ENCODE data around the gene C11orf58. TPM values are rescaled to one million over a fixed set of nuclear protein-coding genes. Genes with fewer than 3 reads are reported as not detected.

C11orf58 gene
- total RNA-seq, 2 donors from 2014 or later: 162 to 183 TPM

DNA sequence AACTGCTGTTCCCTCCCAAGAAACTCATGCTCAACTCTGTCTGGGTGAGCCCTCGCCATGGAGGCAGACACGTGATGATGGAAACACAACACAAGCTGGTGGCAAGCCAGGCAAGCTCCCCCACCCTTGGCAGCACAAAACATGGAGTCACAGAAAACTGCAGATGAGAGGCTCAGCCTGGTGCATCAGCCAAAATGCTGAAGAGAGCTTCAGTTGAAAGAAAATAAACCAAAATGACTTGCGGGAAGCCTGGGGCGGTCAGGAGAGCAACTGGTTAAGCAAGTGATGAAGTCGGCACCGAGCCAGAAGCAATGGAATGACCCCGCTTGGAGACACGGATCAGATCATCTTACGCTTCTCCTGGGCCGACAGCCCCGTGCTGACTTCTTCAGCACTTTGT, 68.3 kb downstream of the C11orf58 start:
- no peak overlapping the region for H3K27ac ChIP-seq (ENCODE audit: low read depth, low read length)
- Mint-ChIP-seq H3K27ac (no peak overlapping the region), H3K36me3 (ENCODE audit: low read depth) (peaks cover 7% of the 10 kb centered on the region), H3K9me3 (no peaks in the 10 kb centered on the region), H3K4me3 (no peak overlapping the region), H3K27me3 (ENCODE audit: insufficient read depth) (no peaks in the 10 kb centered on the region), H3K4me1 (peaks cover 22% of the 10 kb centered on the region)
- no peak overlapping the region for H3K9ac ChIP-seq (ENCODE audit: extremely low read depth, low read length, poor library complexity, severe bottlenecking)
- no peak for DNase-seq
- H3K4me1 ChIP-seq (ENCODE audit: control insufficient read depth, insufficient read depth, low read length): peaks cover 2% of the 10 kb centered on the region
- no peak overlapping the region for H3K4me3 ChIP-seq (ENCODE audit: low read length)
- TF ChIP-seq, protein P1, sequence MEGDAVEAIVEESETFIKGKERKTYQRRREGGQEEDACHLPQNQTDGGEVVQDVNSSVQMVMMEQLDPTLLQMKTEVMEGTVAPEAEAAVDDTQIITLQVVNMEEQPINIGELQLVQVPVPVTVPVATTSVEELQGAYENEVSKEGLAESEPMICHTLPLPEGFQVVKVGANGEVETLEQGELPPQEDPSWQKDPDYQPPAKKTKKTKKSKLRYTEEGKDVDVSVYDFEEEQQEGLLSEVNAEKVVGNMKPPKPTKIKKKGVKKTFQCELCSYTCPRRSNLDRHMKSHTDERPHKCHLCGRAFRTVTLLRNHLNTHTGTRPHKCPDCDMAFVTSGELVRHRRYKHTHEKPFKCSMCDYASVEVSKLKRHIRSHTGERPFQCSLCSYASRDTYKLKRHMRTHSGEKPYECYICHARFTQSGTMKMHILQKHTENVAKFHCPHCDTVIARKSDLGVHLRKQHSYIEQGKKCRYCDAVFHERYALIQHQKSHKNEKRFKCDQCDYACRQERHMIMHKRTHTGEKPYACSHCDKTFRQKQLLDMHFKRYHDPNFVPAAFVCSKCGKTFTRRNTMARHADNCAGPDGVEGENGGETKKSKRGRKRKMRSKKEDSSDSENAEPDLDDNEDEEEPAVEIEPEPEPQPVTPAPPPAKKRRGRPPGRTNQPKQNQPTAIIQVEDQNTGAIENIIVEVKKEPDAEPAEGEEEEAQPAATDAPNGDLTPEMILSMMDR (conservative IDR thresholded peaks at IDR 0.05): no peak
- H3K9me3 ChIP-seq (ENCODE audit: control insufficient read depth, low read length): no peaks in the 10 kb centered on the region
- no peaks in the 10 kb centered on the region for H3K27me3 ChIP-seq (ENCODE audit: control insufficient read depth, insufficient read depth, low read length, poor library complexity, severe bottlenecking)
- H3K36me3 ChIP-seq (ENCODE audit: control insufficient read depth, insufficient read depth, low read length): peaks cover 27% of the 10 kb centered on the region
- 89 to 91% methylated on average over 11 of the region's 11 CpGs for WGBS, 2 experiments (ENCODE audit: insufficient coverage in 1 of 2, insufficient read length in 1 of 2)

DNA sequence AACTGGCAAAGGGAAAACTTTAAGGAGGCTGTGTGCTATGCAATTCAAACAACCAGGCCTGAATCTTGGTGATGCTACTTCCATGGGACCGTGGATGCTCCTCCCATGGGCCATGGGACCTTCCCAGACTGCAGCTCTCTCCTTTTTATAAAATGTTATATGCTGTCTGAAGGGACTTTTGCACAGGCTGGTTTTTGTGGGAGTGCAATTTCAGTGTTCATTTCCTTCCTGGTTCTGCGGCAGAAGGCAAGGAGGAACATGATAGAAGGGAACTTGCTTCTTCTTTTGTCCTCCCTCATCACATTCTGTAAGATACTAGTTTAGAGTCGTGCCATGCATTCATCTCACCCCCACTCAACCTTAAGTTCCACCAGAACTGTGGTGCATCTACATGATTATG, 68.9 kb downstream of the C11orf58 start:
- Mint-ChIP-seq H3K27me3 (ENCODE audit: insufficient read depth) (no peaks in the 10 kb centered on the region), H3K27ac (no peak overlapping the region), H3K4me1 (peaks cover 27% of the 10 kb centered on the region), H3K9me3 (no peaks in the 10 kb centered on the region), H3K4me3 (no peak overlapping the region), H3K36me3 (ENCODE audit: low read depth) (peaks cover 4% of the 10 kb centered on the region)
- no peak overlapping the region for H3K27ac ChIP-seq (ENCODE audit: low read depth, low read length)
- no peak overlapping the region for H3K4me3 ChIP-seq (ENCODE audit: low read length)
- no peak for DNase-seq
- TF ChIP-seq, protein P1 (conservative IDR thresholded peaks at IDR 0.05): no peak
- H3K36me3 ChIP-seq (ENCODE audit: control insufficient read depth, insufficient read depth, low read length): peaks cover 27% of the 10 kb centered on the region
- H3K4me1 ChIP-seq (ENCODE audit: control insufficient read depth, insufficient read depth, low read length): peaks cover 7% of the 10 kb centered on the region
- no peaks in the 10 kb centered on the region for H3K27me3 ChIP-seq (ENCODE audit: control insufficient read depth, insufficient read depth, low read length, poor library complexity, severe bottlenecking)
- no peaks in the 10 kb centered on the region for H3K9me3 ChIP-seq (ENCODE audit: control insufficient read depth, low read length)
- 91 to 95% methylated on average over 3 of the region's 3 CpGs for WGBS, 2 experiments (ENCODE audit: insufficient coverage in 1 of 2, insufficient read length in 1 of 2)
- H3K9ac ChIP-seq (ENCODE audit: extremely low read depth, low read length, poor library complexity, severe bottlenecking): no peak overlapping the region

All from endodermal cell (in vitro differentiated cells).